DND-41 (cell line): ENCODE data around the gene FBXW10B.
"Not testable (repeated sequence)": the region's sequence is repeated elsewhere in the genome, so short reads cannot be mapped to it uniquely, and the experiment has no call there.

Experiments used
- EZH2 ChIP-seq: IDR thresholded peaks from 3 replicates; pipeline ENCODE4 v1.6.1; 2012; ENCODE audit warnings: borderline replicate concordance, low read depth, mild to moderate bottlenecking, moderate library complexity, low read length, inconsistent platforms; ENCODE audit not compliant: severe bottlenecking
- TF ChIP-seq, protein P1 (sequence below): IDR thresholded peaks from 2 replicates; pipeline ENCODE4 v1.5.1; 2012; ENCODE audit warnings: borderline replicate concordance, low read length, moderate library complexity, mild to moderate bottlenecking; ENCODE audit not compliant: poor library complexity, severe bottlenecking; ENCODE audit errors: extremely low read depth

DNA sequence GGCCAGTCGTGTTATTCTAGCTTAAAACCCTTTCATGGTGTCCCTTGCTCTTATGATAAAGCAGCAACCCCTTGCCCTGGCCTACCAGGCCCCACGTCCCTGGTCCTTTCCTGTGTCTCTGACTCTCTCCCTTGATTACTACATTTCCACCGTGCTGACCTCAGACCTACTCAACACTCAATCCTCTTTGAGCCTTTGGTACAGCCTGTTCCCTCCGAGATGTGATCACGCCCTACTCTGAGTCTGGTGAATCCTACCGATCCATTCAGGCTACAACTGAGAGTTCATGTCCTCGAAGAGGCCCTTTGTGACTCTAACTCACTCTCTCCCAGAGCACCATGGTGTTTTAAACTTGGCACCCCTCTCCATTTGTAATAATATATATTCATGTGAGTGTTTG, 10.5 kb upstream of the FBXW10B start:
- TF ChIP-seq, protein P1, sequence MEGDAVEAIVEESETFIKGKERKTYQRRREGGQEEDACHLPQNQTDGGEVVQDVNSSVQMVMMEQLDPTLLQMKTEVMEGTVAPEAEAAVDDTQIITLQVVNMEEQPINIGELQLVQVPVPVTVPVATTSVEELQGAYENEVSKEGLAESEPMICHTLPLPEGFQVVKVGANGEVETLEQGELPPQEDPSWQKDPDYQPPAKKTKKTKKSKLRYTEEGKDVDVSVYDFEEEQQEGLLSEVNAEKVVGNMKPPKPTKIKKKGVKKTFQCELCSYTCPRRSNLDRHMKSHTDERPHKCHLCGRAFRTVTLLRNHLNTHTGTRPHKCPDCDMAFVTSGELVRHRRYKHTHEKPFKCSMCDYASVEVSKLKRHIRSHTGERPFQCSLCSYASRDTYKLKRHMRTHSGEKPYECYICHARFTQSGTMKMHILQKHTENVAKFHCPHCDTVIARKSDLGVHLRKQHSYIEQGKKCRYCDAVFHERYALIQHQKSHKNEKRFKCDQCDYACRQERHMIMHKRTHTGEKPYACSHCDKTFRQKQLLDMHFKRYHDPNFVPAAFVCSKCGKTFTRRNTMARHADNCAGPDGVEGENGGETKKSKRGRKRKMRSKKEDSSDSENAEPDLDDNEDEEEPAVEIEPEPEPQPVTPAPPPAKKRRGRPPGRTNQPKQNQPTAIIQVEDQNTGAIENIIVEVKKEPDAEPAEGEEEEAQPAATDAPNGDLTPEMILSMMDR, result not testable (repeated sequence)
- TF ChIP-seq EZH2, result not testable (repeated sequence)
